Hippocampal formation (tissue), 2 donors: ENCODE data around the gene EPB41L4A.
A peak's percentile ranks its signal among the peaks of the same experiment; 100 is the strongest.
"Not testable (repeated sequence)": the region's sequence is repeated elsewhere in the genome, so short reads cannot be mapped to it uniquely, and the experiment has no call there.

ENCODE experiments used
- DNase-seq, 2 donors: peaks; one replicate each; lab custom pipeline; 2025; lab: John Stamatoyannopoulos, UW

EPB41L4A gene

DNA sequence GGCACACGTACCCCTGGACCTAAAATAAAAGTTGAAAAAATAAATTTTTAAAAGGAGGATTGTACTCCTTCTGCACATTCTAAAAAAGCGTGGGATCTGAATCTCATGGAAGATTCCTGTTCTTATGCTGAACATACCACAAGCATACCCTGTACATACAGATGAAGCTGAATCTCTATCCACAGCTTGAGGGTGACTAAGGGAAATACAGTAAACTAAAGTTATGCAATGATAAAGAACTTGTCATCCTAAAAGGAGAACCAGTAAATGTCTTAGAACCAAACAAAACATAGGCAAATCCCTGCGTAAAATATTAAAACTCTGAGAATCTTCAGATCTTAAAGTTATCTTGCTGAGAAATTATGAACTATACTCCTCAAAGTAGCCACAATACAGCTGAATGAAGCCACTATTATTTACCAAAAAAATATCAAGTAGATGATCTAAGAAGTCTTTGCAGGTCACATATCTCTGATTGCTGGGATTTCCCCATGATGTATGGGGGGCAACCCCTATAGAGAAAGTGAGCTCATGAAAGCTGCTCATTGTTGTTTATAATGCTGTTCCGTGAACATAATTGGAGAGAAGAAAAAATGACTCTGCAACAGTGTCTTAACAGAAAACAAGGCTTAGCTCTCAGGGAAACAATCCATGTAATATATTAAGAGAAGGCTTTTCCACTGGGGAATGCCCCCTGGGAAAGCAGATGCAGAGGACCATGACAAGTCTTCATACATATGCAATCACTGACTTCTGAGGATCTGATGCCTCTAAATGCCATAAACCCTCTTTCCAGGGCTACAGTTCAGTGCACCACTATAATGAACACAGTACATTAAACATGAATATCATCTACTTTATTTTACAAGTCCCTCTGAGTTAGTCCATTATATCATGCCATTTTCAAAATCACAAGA lies 210.1 kb downstream of the EPB41L4A start:
- no peak for DNase-seq

GRCh38 chr5:112208195-112208594 lies 210.9 kb downstream of the EPB41L4A start:
- DNase-seq: not testable (repeated sequence)

GRCh38 chr5:112205846-112206245 lies 213.2 kb downstream of the EPB41L4A start:
- no peak for DNase-seq

GRCh38 chr5:112203229-112203628 lies 215.8 kb downstream of the EPB41L4A start:
- DNase-seq: no peak

GRCh38 chr5:112202694-112203093 lies 216.4 kb downstream of the EPB41L4A start:
- no peak for DNase-seq

GRCh38 chr5:112201141-112201540 lies 217.9 kb downstream of the EPB41L4A start:
- DNase-seq: no peak

- DNase-seq: no peak
These were observed 218.9 kb downstream of the EPB41L4A start for GRCh38 chr5:112200131-112200530.

- no peak for DNase-seq
These were observed 222.5 kb downstream of the EPB41L4A start for GRCh38 chr5:112196584-112196983.

DNA sequence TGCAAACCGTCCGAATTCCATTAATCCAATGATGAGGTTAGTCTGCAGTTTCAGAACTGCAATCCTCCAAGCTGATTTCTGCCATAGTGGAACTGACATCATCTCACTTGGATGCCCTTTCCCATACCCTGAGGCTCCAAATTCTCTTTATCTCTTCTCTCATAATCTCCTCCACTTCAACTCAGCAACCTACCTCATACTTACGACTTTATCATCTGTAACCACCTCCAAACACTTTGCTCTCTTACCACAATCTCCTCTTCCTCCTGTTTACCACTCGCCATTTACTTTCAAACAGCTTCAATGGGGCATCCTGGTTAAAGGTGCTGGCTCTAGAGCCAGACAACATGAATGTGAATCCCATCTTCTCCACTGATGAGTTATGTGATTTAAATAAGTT lies 223.2 kb downstream of the EPB41L4A start:
- DNase-seq: no peak

DNA sequence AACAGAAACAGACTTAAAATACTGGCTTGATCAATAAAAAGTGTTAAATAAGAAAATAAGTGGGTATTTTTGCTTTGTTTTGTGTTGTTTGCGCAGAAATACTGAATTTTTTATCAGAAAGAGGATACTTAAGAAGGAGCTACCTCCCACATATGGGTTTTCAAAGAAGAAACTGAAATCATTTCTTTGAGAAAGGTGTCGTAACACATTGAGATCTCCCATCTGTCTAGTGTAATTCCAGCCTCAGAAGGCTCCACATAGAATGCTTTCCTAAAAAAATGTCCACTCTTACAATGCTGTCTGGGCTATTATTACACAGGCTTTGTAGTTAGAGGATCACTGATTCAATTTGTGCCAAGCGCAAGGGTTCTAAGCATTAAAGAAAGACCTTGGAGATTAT lies 226.2 kb downstream of the EPB41L4A start:
- no peak for DNase-seq

GRCh38 chr5:112192072-112192471 lies 227.0 kb downstream of the EPB41L4A start:
- no peak for DNase-seq

GRCh38 chr5:112189391-112189790 lies 229.7 kb downstream of the EPB41L4A start:
- no peak for DNase-seq

DNA sequence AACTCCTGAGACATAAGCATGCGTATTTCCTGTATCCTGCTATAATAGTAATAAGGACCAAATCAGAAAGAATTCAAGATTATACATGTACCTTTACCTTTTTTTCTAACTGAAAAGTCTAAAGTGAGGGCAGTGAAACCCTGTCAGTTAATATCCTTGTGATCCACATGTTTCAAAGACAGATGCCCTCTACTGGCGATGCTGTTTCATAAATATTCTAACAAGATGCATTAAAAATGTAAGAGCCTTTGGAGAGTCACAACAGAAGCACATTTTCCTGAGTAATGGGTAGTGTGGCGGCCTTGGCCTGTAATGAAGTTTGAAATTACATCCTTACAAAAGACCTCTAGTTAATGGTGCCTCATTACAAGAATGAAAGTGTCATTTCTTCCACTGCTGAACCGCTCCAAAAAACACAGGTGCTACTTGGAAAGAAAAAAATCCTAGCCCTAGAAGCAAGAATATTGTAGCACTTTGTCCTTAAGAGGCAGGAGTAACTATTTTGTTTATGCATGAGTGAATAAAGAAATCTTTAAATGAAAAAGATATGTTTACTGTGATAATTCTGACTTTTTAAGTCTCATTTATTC lies 232.6 kb downstream of the EPB41L4A start:
- DNase-seq: peak; percentile 3 to 49

GRCh38 chr5:112183874-112184273 lies 235.2 kb downstream of the EPB41L4A start:
- DNase-seq: no peak

GRCh38 chr5:112183103-112183711 lies 235.9 kb downstream of the EPB41L4A start:
- no peak for DNase-seq

DNA sequence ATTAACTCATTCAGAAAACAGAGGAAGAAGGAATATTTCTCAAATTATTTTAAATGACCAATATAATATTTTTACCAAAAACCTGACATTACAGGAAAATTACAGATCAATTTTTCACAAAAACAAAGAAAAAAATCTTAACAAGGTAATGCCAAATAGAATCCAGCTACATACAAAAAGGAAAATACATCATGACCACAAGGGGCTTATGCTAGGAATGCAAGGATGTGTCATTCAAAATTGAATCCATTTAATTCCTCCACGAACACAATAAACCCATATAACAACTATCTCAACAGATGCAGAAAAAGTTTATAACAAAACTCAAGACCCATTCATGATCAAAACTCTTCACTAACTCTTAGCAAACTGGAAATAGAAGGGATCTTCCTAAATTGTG lies 239.8 kb downstream of the EPB41L4A start:
- no peak for DNase-seq

DNA sequence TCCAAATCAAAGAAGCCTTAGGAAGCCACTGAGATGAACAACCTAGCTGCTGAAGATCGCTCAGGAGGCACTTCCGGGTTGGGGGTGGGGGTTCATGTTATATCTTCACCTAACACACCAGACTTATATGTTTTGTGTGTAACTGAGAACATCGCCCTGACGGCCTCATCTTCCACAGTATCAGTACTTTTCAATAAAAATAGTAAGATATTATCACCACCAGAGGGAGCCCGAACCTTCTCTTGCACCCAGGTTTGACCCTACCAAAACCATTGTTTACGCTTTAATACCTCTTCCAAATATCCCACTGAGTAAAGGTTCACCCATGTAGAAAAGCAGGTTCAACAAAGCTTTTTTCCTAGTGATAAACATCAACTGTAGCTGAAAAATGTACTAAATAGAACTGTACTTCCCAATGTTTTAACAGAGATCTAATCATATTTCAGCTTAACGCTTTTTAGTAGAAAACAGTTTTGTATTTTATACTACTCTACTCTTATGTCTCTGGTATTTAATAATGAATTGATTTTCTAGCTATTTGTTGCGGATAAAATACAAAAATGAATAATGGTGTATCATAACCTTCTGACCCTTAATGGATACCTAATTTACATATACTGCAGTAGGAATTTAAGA lies 244.0 kb downstream of the EPB41L4A start:
- peak; percentile 5 to 58 for DNase-seq

DNA sequence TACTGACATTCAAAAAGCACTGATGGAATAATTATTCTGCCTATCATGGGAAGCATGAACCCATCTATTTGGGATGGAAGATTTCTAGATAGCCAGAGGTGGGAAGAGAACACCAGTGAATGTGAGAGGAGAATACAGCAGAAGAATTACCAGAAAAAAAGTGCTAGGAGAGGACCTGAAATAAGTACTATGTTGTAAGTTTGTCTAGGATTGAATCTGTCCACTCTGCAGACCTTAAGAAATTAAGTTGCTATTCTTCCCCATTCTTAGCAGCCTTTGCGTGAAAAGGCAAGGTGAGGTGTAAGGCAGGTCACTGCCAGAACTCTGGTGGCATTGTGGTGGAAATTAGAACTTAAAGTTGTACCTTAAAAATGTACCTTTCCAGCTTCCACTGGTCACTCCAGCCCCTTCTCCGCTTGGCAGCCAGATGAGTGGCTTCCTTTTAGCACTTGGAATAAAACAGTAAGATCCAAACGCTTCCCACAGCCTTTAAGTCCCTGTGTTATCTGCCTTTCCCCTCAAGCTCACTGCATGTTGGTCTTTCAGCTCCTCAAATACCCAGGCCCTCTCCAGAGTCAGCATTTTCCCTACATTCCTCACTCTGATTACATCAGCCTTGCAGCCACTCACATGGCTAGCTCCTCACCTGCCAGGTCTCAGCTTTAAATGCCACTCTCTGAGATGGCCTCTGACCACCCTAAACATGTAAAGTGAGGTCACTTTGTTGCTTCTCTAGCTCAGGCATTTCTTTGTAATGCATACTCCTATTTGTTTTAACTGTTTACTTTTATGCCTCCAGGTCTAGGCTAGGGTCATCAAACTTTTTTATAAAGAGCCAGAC lies 253.0 kb downstream of the EPB41L4A start:
- DNase-seq: no peak

DNA sequence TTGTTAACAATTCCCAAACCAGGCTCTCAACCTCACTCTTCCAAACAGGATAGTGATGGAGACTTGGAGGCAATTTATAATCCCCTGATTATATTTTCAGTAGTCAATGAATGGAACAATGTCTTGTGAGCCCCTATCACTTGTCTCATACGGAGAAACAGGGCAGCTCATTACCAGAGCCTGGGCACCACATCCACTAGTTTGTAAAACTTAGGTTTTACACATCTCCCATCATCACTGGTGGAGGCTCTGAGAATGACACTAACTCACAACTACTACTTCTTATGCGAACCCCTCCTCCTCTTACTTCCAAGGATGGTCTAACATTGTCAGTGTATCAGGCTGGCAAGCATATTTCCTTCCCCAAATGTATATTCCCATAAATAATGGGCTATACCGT lies 253.7 kb downstream of the EPB41L4A start:
- DNase-seq: no peak

GRCh38 chr5:112163435-112163834 lies 255.6 kb downstream of the EPB41L4A start:
- DNase-seq: no peak

DNA sequence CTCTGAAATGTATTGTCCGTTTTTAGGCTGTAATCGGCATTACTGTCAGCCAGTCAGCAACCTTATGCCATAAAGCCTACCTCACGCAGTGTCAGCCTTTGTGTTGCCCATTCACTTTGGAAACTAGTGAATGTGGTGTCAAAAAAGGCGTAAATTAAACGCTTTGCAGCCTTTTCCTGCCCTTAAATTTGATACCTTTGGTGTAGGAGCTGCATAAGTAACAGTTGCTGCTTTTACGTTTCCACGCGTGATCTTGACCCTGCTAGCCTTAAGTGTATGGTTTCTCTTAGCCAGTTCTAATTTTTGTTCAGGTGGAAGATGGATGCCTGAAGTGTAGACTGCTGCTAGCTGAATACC lies 257.7 kb downstream of the EPB41L4A start:
- DNase-seq: no peak
